Nephron progenitor cell (in vitro differentiated cells): Measurements from ENCODE around the gene FAM76A.

Experiments
- DNase-seq: peaks from one replicate; pipeline ENCODE4 v3.0.0; 2021
- H3K27ac Mint-ChIP-seq: 2 replicates; pipeline ENCODE4 v1.8.0; 2021; ENCODE audit warnings: mild to moderate bottlenecking, moderate library complexity, mixed read lengths
- H3K27me3 Mint-ChIP-seq: 2 replicates; pipeline ENCODE4 v1.8.0; 2021; ENCODE audit warnings: mild to moderate bottlenecking, low read depth, mixed read lengths; ENCODE audit not compliant: poor library complexity
- H3K36me3 Mint-ChIP-seq: 2 replicates; pipeline ENCODE4 v1.8.0; 2021; ENCODE audit warnings: low read depth, mixed read lengths
- H3K4me1 Mint-ChIP-seq: 2 replicates; pipeline ENCODE4 v1.8.0; 2021; ENCODE audit warnings: mixed read lengths
- H3K4me3 Mint-ChIP-seq: 2 replicates; pipeline ENCODE4 v1.8.0; 2021; ENCODE audit warnings: mild to moderate bottlenecking, moderate library complexity, mixed read lengths
- H3K9me3 Mint-ChIP-seq: 2 replicates; pipeline ENCODE4 v1.8.0; 2021; ENCODE audit warnings: mild to moderate bottlenecking, moderate library complexity, mixed read lengths
- CTCF ChIP-seq: fragments of 200-600 bp; sonication (generic); IDR thresholded peaks from 2 replicates; pipeline ENCODE4 v1.5.0; 2021; ENCODE audit warnings: antibody characterized with exemption

The FAM76A gene

GRCh38 chr1:27704958-27705357 lies 20.8 kb upstream of the FAM76A start:
- no peaks in the 10 kb centered on the region for H3K4me1 Mint-ChIP-seq
- no peak overlapping the region for H3K4me3 Mint-ChIP-seq
- H3K36me3 Mint-ChIP-seq = peaks cover 7% of the 10 kb centered on the region
- no peak for TF ChIP-seq CTCF
- no peak for DNase-seq
- peaks cover 37% of the 10 kb centered on the region for H3K9me3 Mint-ChIP-seq
- no peak overlapping the region for H3K27ac Mint-ChIP-seq
- H3K27me3 Mint-ChIP-seq = peaks cover 7% of the 10 kb centered on the region

GRCh38 chr1:27705545-27705944 lies 20.2 kb upstream of the FAM76A start:
- no peak for TF ChIP-seq CTCF
- Mint-ChIP-seq H3K36me3 (peaks cover 7% of the 10 kb centered on the region), H3K4me1 (no peaks in the 10 kb centered on the region), H3K4me3 (no peak overlapping the region), H3K27me3 (peaks cover 7% of the 10 kb centered on the region), H3K27ac (no peak overlapping the region), H3K9me3 (peaks cover 37% of the 10 kb centered on the region)
- no peak for DNase-seq

GRCh38 chr1:27710574-27710973 lies 15.2 kb upstream of the FAM76A start:
- peaks cover 19% of the 10 kb centered on the region for H3K4me1 Mint-ChIP-seq
- H3K27ac Mint-ChIP-seq = no peak overlapping the region
- no peaks in the 10 kb centered on the region for H3K36me3 Mint-ChIP-seq
- peaks cover 11% of the 10 kb centered on the region for H3K27me3 Mint-ChIP-seq
- H3K9me3 Mint-ChIP-seq = peaks cover 12% of the 10 kb centered on the region
- TF ChIP-seq CTCF = no peak
- DNase-seq = no peak
- no peak overlapping the region for H3K4me3 Mint-ChIP-seq

- H3K9me3 Mint-ChIP-seq = peaks cover 27% of the 10 kb centered on the region
- TF ChIP-seq CTCF = no peak
- H3K27ac Mint-ChIP-seq = no peak overlapping the region
- H3K4me1 Mint-ChIP-seq = peaks cover 25% of the 10 kb centered on the region
- DNase-seq = no peak
- H3K4me3 Mint-ChIP-seq = no peak overlapping the region
- peaks cover 6% of the 10 kb centered on the region for H3K36me3 Mint-ChIP-seq
- peaks cover 22% of the 10 kb centered on the region for H3K27me3 Mint-ChIP-seq
Observed at GRCh38 chr1:27713139-27713725, 12.5 kb upstream of the FAM76A start.

GRCh38 chr1:27713869-27714513 lies 11.8 kb upstream of the FAM76A start:
- no peak for TF ChIP-seq CTCF
- no peak overlapping the region for H3K27ac Mint-ChIP-seq
- peaks cover 20% of the 10 kb centered on the region for H3K9me3 Mint-ChIP-seq
- peaks cover 23% of the 10 kb centered on the region for H3K27me3 Mint-ChIP-seq
- no peak for DNase-seq
- H3K4me1 Mint-ChIP-seq = peaks cover 25% of the 10 kb centered on the region
- peaks cover 6% of the 10 kb centered on the region for H3K36me3 Mint-ChIP-seq
- H3K4me3 Mint-ChIP-seq = no peak overlapping the region

- no peak for DNase-seq
- TF ChIP-seq CTCF = no peak
- Mint-ChIP-seq H3K9me3 (peaks cover 20% of the 10 kb centered on the region), H3K4me1 (peaks cover 25% of the 10 kb centered on the region), H3K36me3 (peaks cover 6% of the 10 kb centered on the region), H3K27ac (no peak overlapping the region), H3K27me3 (peaks cover 26% of the 10 kb centered on the region), H3K4me3 (no peak overlapping the region)
Observed at GRCh38 chr1:27716262-27716895, 9.4 kb upstream of the FAM76A start.
